Stomach smooth muscle (tissue), 2 donors: ENCODE results near the gene COL25A1.
"Not testable (repeated sequence)": the region's sequence is repeated elsewhere in the genome, so short reads cannot be mapped to it uniquely, and the experiment has no call there.

Experiments used
- H3K27ac ChIP-seq: one replicate; pipeline ENCODE4 v1.7.0; 2013; ENCODE audit warnings: mild to moderate bottlenecking, low read length, inconsistent platforms
- H3K27me3 ChIP-seq, 2 donors: one replicate each; pipeline ENCODE4 v1.7.0; 2013; ENCODE audit warnings: low read length in 2 of 2; ENCODE audit not compliant: insufficient read depth in 2 of 2, control insufficient read depth in 1 of 2
- H3K36me3 ChIP-seq, 2 donors: one replicate each; pipeline ENCODE4 v1.7.0; 2013; ENCODE audit warnings: low read length in 2 of 2; ENCODE audit not compliant: control insufficient read depth in 2 of 2, insufficient read depth in 2 of 2
- H3K4me1 ChIP-seq: one replicate; pipeline ENCODE4 v1.7.0; 2013; ENCODE audit warnings: low read length; ENCODE audit not compliant: control insufficient read depth, insufficient read depth
- H3K4me3 ChIP-seq, 2 donors: one replicate each; pipeline ENCODE4 v1.7.0; 2013; ENCODE audit warnings: low read length in 2 of 2
- H3K9ac ChIP-seq, 2 donors: one replicate each; pipeline ENCODE4 v1.7.0; 2013; ENCODE audit warnings: low read length in 2 of 2, mild to moderate bottlenecking in 1 of 2
- H3K9me3 ChIP-seq, 2 donors: one replicate each; pipeline ENCODE4 v1.7.0; 2013; ENCODE audit warnings: low read length in 2 of 2; ENCODE audit not compliant: control insufficient read depth in 2 of 2
- donor health status: healthy.
- donor health status: Pancreatic carcinoma.

The COL25A1 gene

GRCh38 chr4:109155682-109156283 is 146.7 kb downstream of the COL25A1 start:
- Histone ChIP-seq H3K4me1 (no peaks in the 10 kb centered on the region), H3K9ac (no peak overlapping the region), H3K27me3 (no peaks in the 10 kb centered on the region), H3K9me3 (no peaks in the 10 kb centered on the region), H3K4me3 (no peak overlapping the region), H3K27ac (no peak overlapping the region), H3K36me3 (no peaks in the 10 kb centered on the region)

- no peak overlapping the region for H3K9ac ChIP-seq
- no peak overlapping the region for H3K4me3 ChIP-seq
- no peaks in the 10 kb centered on the region for H3K36me3 ChIP-seq
- H3K9me3 ChIP-seq = no peaks in the 10 kb centered on the region
- H3K27me3 ChIP-seq = no peaks in the 10 kb centered on the region
- no peaks in the 10 kb centered on the region for H3K4me1 ChIP-seq
- H3K27ac ChIP-seq = no peak overlapping the region
These were observed 147.4 kb downstream of the COL25A1 start for GRCh38 chr4:109155084-109155483.

DNA sequence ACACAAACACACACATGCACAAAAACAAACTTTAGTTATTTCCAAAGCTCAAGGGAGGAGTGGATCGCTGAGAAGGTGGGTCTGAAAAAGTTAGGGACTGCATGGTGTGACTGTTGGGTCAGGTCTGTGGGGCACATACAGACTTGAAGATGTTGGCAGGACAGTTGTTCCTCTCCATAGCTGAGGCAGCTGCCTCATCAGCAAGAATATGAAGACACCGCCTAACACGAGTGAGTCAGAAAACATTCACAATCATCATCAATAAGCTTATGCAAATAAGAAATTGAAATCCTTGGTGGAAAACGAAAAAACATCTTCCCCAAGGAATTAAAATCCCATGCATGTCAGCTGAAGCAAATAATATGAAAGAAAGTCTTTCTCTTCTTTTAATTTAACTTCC is 148.0 kb downstream of the COL25A1 start:
- H3K9ac ChIP-seq = no peak overlapping the region
- no peaks in the 10 kb centered on the region for H3K4me1 ChIP-seq
- H3K4me3 ChIP-seq = no peak overlapping the region
- H3K9me3 ChIP-seq = no peaks in the 10 kb centered on the region
- no peaks in the 10 kb centered on the region for H3K36me3 ChIP-seq
- H3K27ac ChIP-seq = no peak overlapping the region
- H3K27me3 ChIP-seq = no peaks in the 10 kb centered on the region

- Histone ChIP-seq H3K27me3 (no peaks in the 10 kb centered on the region), H3K9me3 (no peaks in the 10 kb centered on the region), H3K4me1 (no peaks in the 10 kb centered on the region)
These were observed 152.6 kb downstream of the COL25A1 start for GRCh38 chr4:109149836-109150235.

DNA sequence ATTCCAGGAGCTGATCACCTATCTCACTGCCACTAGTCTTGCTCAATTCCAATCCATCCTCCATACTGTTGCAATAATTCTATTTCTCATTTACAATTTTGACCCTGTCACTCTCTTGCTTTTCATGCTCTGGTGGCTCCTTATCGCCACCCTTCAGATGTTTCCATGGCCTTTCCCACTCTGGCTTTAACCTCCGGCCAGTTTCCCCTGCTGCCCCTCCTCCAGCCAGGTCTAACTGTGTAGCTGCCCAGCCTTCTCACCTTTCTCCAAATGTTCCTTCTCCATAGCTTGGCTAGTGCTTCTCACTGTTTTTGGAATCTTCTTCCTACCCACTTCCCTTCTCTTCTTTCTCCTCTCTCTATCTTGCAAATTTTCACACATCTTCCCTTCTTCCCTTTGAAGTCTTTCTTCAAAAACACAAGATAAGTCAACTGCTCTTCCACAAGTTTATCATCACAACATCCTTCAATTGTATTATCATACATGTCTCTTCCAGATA is 153.8 kb downstream of the COL25A1 start:
- H3K27me3 ChIP-seq = no peaks in the 10 kb centered on the region
- no peak overlapping the region for H3K27ac ChIP-seq
- no peaks in the 10 kb centered on the region for H3K9me3 ChIP-seq
- no peaks in the 10 kb centered on the region for H3K4me1 ChIP-seq
- H3K9ac ChIP-seq = no peak overlapping the region
- no peak overlapping the region for H3K4me3 ChIP-seq
- H3K36me3 ChIP-seq = no peaks in the 10 kb centered on the region

More at GRCh38 chr4:109149836-109150235, 152.6 kb downstream of the COL25A1 start:
- Histone ChIP-seq H3K9ac (no peak overlapping the region), H3K36me3 (no peaks in the 10 kb centered on the region), H3K4me3 (no peak overlapping the region), H3K27ac (no peak overlapping the region)

DNA sequence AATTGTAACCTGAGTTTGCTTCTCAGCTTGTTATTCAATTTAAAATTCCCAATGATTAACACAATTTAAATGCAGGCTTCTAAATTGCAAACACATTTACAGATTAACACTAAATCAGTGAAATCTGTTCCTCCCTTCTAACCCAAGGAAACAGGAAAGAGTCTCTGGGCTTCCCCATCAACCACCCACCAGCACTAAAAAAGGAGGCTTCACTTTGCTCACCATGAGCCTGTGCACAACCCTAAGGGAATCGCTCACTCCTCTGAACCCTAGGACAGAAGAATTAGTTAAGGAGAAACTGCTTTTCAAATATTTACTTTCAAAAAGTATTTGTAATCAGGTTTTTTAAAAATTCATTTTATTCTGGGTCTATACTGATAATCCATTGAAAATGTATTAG is 155.3 kb downstream of the COL25A1 start:
- Histone ChIP-seq H3K4me3 (no peak overlapping the region), H3K27ac (no peak overlapping the region), H3K9ac (no peak overlapping the region), H3K36me3 (no peaks in the 10 kb centered on the region), H3K27me3 (no peaks in the 10 kb centered on the region), H3K9me3 (no peaks in the 10 kb centered on the region), H3K4me1 (no peaks in the 10 kb centered on the region)

GRCh38 chr4:109146499-109146898 is 156.0 kb downstream of the COL25A1 start:
- Histone ChIP-seq H3K36me3 (no peaks in the 10 kb centered on the region), H3K4me3 (no peak overlapping the region), H3K4me1 (no peaks in the 10 kb centered on the region), H3K27ac (no peak overlapping the region), H3K9ac (no peak overlapping the region), H3K9me3 (no peaks in the 10 kb centered on the region), H3K27me3 (no peaks in the 10 kb centered on the region)

DNA sequence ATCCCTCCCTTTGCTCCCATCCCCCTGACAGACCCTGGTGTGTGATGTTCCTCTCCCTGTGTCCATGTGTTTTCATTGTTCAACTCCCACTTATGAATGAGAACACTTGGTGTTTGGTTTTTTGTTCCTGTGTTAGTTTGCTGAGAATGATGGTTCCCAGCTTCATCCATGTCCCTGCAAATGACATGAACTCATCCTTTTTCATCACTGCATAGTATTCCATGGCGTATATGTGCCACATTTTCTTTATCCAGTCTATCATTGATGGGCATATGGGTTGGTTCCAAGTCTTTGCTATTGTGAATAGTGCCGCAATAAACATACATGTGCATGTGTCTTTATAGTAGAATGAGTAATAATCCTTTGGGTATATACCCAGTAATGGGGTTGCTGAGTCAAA is 164.3 kb downstream of the COL25A1 start:
- not testable (repeated sequence) for H3K27ac ChIP-seq, H3K36me3 ChIP-seq, H3K9ac ChIP-seq, H3K4me1 ChIP-seq, H3K9me3 ChIP-seq, H3K4me3 ChIP-seq, H3K27me3 ChIP-seq

GRCh38 chr4:109134921-109135320 is 167.5 kb downstream of the COL25A1 start:
- Histone ChIP-seq H3K9me3 (no peaks in the 10 kb centered on the region), H3K4me1 (no peaks in the 10 kb centered on the region), H3K9ac (no peak overlapping the region), H3K27me3 (no peaks in the 10 kb centered on the region), H3K27ac (no peak overlapping the region), H3K36me3 (no peaks in the 10 kb centered on the region), H3K4me3 (no peak overlapping the region)

DNA sequence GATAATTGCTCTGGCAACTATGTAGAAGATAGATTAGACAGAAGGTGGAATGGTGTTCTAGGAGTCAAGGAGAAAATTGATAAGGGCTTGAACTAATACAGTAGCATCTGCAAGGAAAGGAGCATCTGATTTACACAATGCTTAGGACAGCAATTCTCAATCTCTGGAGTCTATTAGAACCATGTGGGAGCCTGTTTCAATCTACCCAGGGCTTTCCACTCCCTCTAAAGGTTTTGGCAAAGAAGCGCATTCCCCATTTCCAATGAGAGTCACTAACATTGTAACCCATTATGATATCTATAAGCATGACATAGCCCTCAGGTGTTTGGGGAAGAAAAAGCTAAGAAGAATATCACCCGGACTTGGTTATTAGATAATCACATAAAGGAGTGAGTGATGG is 168.2 kb downstream of the COL25A1 start:
- Histone ChIP-seq H3K9me3 (no peaks in the 10 kb centered on the region), H3K36me3 (no peaks in the 10 kb centered on the region), H3K27ac (no peak overlapping the region), H3K4me1 (no peaks in the 10 kb centered on the region), H3K4me3 (no peak overlapping the region), H3K27me3 (no peaks in the 10 kb centered on the region), H3K9ac (no peak overlapping the region)

- Histone ChIP-seq H3K27me3 (no peaks in the 10 kb centered on the region), H3K27ac (no peak overlapping the region), H3K4me1 (no peaks in the 10 kb centered on the region), H3K9ac (no peak overlapping the region), H3K36me3 (no peaks in the 10 kb centered on the region), H3K4me3 (no peak overlapping the region), H3K9me3 (no peaks in the 10 kb centered on the region)
These were observed 170.9 kb downstream of the COL25A1 start for GRCh38 chr4:109131559-109131958.
